Common myeloid progenitor, CD34-positive (primary cell): ENCODE measurements around the gene UBAP1. TPM values are rescaled to one million over a fixed set of nuclear protein-coding genes. Genes with fewer than 3 reads are reported as not detected.
"Not testable (repeated sequence)": the region's sequence is repeated elsewhere in the genome, so short reads cannot be mapped to it uniquely, and the experiment has no call there.

Experiments
- CTCF ChIA-PET: fragments of 350-600 bp; sonication (Branson Sonifier 250); formaldehyde crosslinking; loops from one replicate; lab custom pipeline; 2021; ENCODE audit warnings: antibody characterized with exemption; lab: Charles Lee
- POLR2A ChIA-PET: fragments of 350-600 bp; sonication (Branson Sonifier 250); formaldehyde crosslinking; loops from one replicate; lab custom pipeline; 2021; ENCODE audit warnings: antibody characterized with exemption; lab: Charles Lee
- DNase-seq, 3 donors: peaks; one replicate each; pipeline versions ENCODE4 v3.0.0 to v3.0.0-alpha.2; 2013
- H3K27ac ChIP-seq, 2 experiments: 1 replicate in 1 of 2; 2 replicates in 1 of 2; pipeline ENCODE4 v1.7.0; 2013; ENCODE audit warnings: inconsistent platforms in 2 of 2, low read length in 2 of 2, mild to moderate bottlenecking in 2 of 2, low read depth in 1 of 2, moderate library complexity in 1 of 2; ENCODE audit not compliant: severe bottlenecking in 2 of 2, insufficient read depth in 1 of 2, poor library complexity in 1 of 2
- H3K27me3 ChIP-seq, 5 experiments: replicated peaks in 2 of 5; 1 replicate in 3 of 5; 2 replicates in 2 of 5; pipeline versions ENCODE4 v1.6.1 to v1.7.0; 2013; ENCODE audit warnings: low read length in 4 of 5, mild to moderate bottlenecking in 2 of 5, moderate library complexity in 2 of 5, inconsistent platforms in 1 of 5; ENCODE audit not compliant: insufficient read depth in 5 of 5, control insufficient read depth in 4 of 5
- H3K36me3 ChIP-seq, 4 experiments: 1 replicate in 2 of 4; 2 replicates in 2 of 4; pipeline versions ENCODE4 v1.6.1 to v1.7.0; 2013; ENCODE audit warnings: low read length in 3 of 4, control low read depth in 1 of 4, mild to moderate bottlenecking in 1 of 4; ENCODE audit not compliant: control insufficient read depth in 4 of 4, insufficient read depth in 4 of 4
- H3K4me1 ChIP-seq, 4 experiments: 1 replicate in 3 of 4; 2 replicates in 1 of 4; pipeline versions ENCODE4 v1.6.1 to v1.7.1; 2013; ENCODE audit warnings: low read length in 3 of 4, mild to moderate bottlenecking in 3 of 4, control low read depth in 1 of 4, inconsistent platforms in 1 of 4, moderate library complexity in 1 of 4; ENCODE audit not compliant: control insufficient read depth in 4 of 4, insufficient read depth in 4 of 4; ENCODE audit errors: control extremely low read depth in 1 of 4
- H3K4me3 ChIP-seq, 7 experiments: 1 replicate in 4 of 7; 2 replicates in 3 of 7; pipeline versions ENCODE4 v1.5.1 to v1.7.0; 2013; ENCODE audit warnings: mild to moderate bottlenecking in 7 of 7, low read length in 6 of 7, moderate library complexity in 6 of 7, inconsistent platforms in 2 of 7, low read depth in 2 of 7, control low read depth in 1 of 7; ENCODE audit not compliant: insufficient read depth in 4 of 7, control insufficient read depth in 1 of 7; ENCODE audit errors: extremely low read depth in 1 of 7
- H3K9me3 ChIP-seq, 5 experiments: 1 replicate in 4 of 5; 2 replicates in 1 of 5; pipeline versions ENCODE4 v1.6.1 to v1.7.1; 2013; ENCODE audit warnings: low read length in 4 of 5, mild to moderate bottlenecking in 2 of 5, inconsistent platforms in 1 of 5, low read depth in 1 of 5, moderate library complexity in 1 of 5; ENCODE audit not compliant: control insufficient read depth in 4 of 5, insufficient read depth in 2 of 5; ENCODE audit errors: control extremely low read depth in 1 of 5
- WGBS: methylation state at CpG from one replicate; pipeline ENCODE4 v1.1.5; 2013; ENCODE audit not compliant: insufficient coverage; 5-methylcytosine and 5-hydroxymethylcytosine counted together
- polyA plus RNA-seq: library from polyadenylated mRNA; unstranded; fragments of 120-200 nt; gene quantifications from one replicate; pipeline ENCODE4 v1.2.1, GENCODE V29; 2013

UBAP1 gene
- 34.0 TPM for polyA plus RNA-seq

GRCh38 chr9:34178436-34179212 lies at the start of gene UBAP1:
Gene UBAP1, plus strand, starts transcription at chr9:34179043. Its CDS starts 41,872 bp downstream, at chr9:34220915.
- Histone ChIP-seq H3K4me3 (peak within 1 kb of the TSS; percentile 46 to 99 (median 94)), H3K4me1 (peaks cover 2 to 31% (median 24%) of the 10 kb centered on the region in 4 experiments), H3K27ac (peak within 1 kb of the TSS; percentile 85 to 96), H3K36me3 (no peaks in the 10 kb centered on the region), H3K9me3 (no peaks in the 10 kb centered on the region), H3K27me3 (no peaks in the 10 kb centered on the region)
- DNase-seq, result peak; percentile 98 to 99 (median 99)
- ChIA-PET CTCF (interaction anchor here (1.0 to 1.4 kb wide), 4 partner anchors 17 to 74 kb away, joined by 3 to 6 read pairs (median 4); no protein-coding TSS in a partner anchor), POLR2A (no interaction called here)
- WGBS, result under 1% methylated on average over 37 of the region's 48 CpGs

GRCh38 chr9:34131571-34131970 lies 47.3 kb upstream of the UBAP1 start:
- Histone ChIP-seq H3K4me1 (peaks cover 0 to 8% (median 6%) of the 10 kb centered on the region in 4 experiments), H3K27ac (no peak overlapping the region), H3K36me3 (no peaks in the 10 kb centered on the region), H3K9me3 (peaks cover 0 to 1% (median 0%) of the 10 kb centered on the region in 5 experiments), H3K4me3 (no peak overlapping the region), H3K27me3 (no peaks in the 10 kb centered on the region)
- CTCF ChIA-PET, result no interaction called here
- no peak for DNase-seq
- POLR2A ChIA-PET, result no interaction called here
- 98% methylated on average over 6 of the region's 7 CpGs for WGBS

- WGBS, result 93% methylated on average over 12 of the region's 16 CpGs
- H3K4me3 ChIP-seq, result no peak overlapping the region
- POLR2A ChIA-PET, result no interaction called here
- no peak overlapping the region for H3K27ac ChIP-seq
- H3K27me3 ChIP-seq, result no peaks in the 10 kb centered on the region
- no peak for DNase-seq
- no peaks in the 10 kb centered on the region for H3K36me3 ChIP-seq
- CTCF ChIA-PET, result no interaction called here
- H3K9me3 ChIP-seq, result peaks cover 0 to 3% (median 0%) of the 10 kb centered on the region in 5 experiments
- H3K4me1 ChIP-seq, result no peaks in the 10 kb centered on the region
Observed at GRCh38 chr9:34133436-34133949, 45.4 kb upstream of the UBAP1 start.

GRCh38 chr9:34134521-34134920 lies 44.3 kb upstream of the UBAP1 start:
- no peaks in the 10 kb centered on the region for H3K36me3 ChIP-seq
- peaks cover 0 to 1% (median 0%) of the 10 kb centered on the region in 4 experiments for H3K4me1 ChIP-seq
- no peak for DNase-seq
- WGBS, result 99% methylated on average over 18 of the region's 30 CpGs
- no peak overlapping the region for H3K27ac ChIP-seq
- no peak overlapping the region for H3K4me3 ChIP-seq
- CTCF ChIA-PET, result interaction anchor here (2.3 kb wide), 1 partner anchor 10 kb away, joined by 6 read pairs; no protein-coding TSS in a partner anchor
- POLR2A ChIA-PET, result no interaction called here
- peaks cover 0 to 3% (median 0%) of the 10 kb centered on the region in 5 experiments for H3K9me3 ChIP-seq
- no peaks in the 10 kb centered on the region for H3K27me3 ChIP-seq

GRCh38 chr9:34138644-34139043 lies 40.2 kb upstream of the UBAP1 start:
- no CpG with 5 or more reads among the region's 1 CpG for WGBS
- H3K27me3 ChIP-seq, H3K36me3 ChIP-seq, POLR2A ChIA-PET, CTCF ChIA-PET, H3K27ac ChIP-seq, DNase-seq, H3K9me3 ChIP-seq, H3K4me3 ChIP-seq: not testable (repeated sequence)
- peaks cover 0 to 16% (median 13%) of the 10 kb centered on the region in 4 experiments for H3K4me1 ChIP-seq

- Histone ChIP-seq H3K36me3 (no peaks in the 10 kb centered on the region), H3K9me3 (peaks cover 0 to 3% (median 0%) of the 10 kb centered on the region in 5 experiments), H3K27ac (no peak overlapping the region), H3K4me3 (no peak overlapping the region), H3K4me1 (peaks cover 0 to 16% (median 13%) of the 10 kb centered on the region in 4 experiments), H3K27me3 (no peaks in the 10 kb centered on the region)
- ChIA-PET POLR2A (interaction anchor here (0.6 to 1.0 kb wide), 2 partner anchors 10 to 13 kb away, joined by 3 to 4 read pairs; no protein-coding TSS in a partner anchor), CTCF (interaction anchor here (0.6 to 1.3 kb wide), 4 partner anchors 9 to 53 kb away, joined by 3 to 5 read pairs (median 4); no protein-coding TSS in a partner anchor)
- peak; percentile 81 to 88 (median 85) for DNase-seq
- WGBS, result 100% methylated on average over 2 of the region's 5 CpGs
Observed at GRCh38 chr9:34139477-34140146, 39.2 kb upstream of the UBAP1 start.
